ENCODE data around the gene FBXL14. TPM values are rescaled to one million over a fixed set of nuclear protein-coding genes. Genes with fewer than 3 reads are reported as not detected.

FBXL14 gene
- total RNA-seq, 3 donors from 2014 or later (not counting 1 experiment from before 2014, with no cell fraction given): 18.7 to 24.9 (median 22.8) TPM

GRCh38 chr12:1544996-1545700 is 49.2 kb downstream of the FBXL14 start:
- H3K4me1 ChIP-seq (ENCODE audit: control insufficient read depth, insufficient read depth, low read length): no peaks in the 10 kb centered on the region
- no peak for TF ChIP-seq CTCF (IDR thresholded peaks at IDR 0.05)
- no peaks in the 10 kb centered on the region for H3K36me3 ChIP-seq (ENCODE audit: control insufficient read depth, insufficient read depth, low read length)
- no peaks in the 10 kb centered on the region for H3K4me1 Mint-ChIP-seq
- peaks cover 11% of the 10 kb centered on the region for H3K27me3 ChIP-seq (ENCODE audit: control insufficient read depth, insufficient read depth, low read length)
- peak in 1 of 2 donors; percentile 13 for DNase-seq
- no peaks in the 10 kb centered on the region for H3K9me3 ChIP-seq (ENCODE audit: control insufficient read depth, insufficient read depth, low read length)
- H3K27ac ChIP-seq (ENCODE audit: low read length): no peak overlapping the region
- H3K9me3 Mint-ChIP-seq: no peaks in the 10 kb centered on the region
- no peak for ATAC-seq
- no peak overlapping the region for H3K4me3 Mint-ChIP-seq
- no peaks in the 10 kb centered on the region for H3K36me3 Mint-ChIP-seq
- no peak overlapping the region for H3K27ac Mint-ChIP-seq
- H3K27me3 Mint-ChIP-seq (ENCODE audit: low read depth in 2 of 2): peaks cover 38 to 44% of the 10 kb centered on the region in 2 donors
- intact Hi-C loops (cut with micrococcal nuclease): no loop called here
- WGBS (ENCODE audit: insufficient coverage): 42% methylated on average over 5 of the region's 7 CpGs
- no peak overlapping the region for H3K4me3 ChIP-seq (ENCODE audit: low read length)

- Histone ChIP-seq H3K4me3 (ENCODE audit: low read length) (no peak overlapping the region), H3K36me3 (ENCODE audit: control insufficient read depth, insufficient read depth, low read length) (no peaks in the 10 kb centered on the region), H3K4me1 (ENCODE audit: control insufficient read depth, insufficient read depth, low read length) (no peaks in the 10 kb centered on the region), H3K9me3 (ENCODE audit: control insufficient read depth, insufficient read depth, low read length) (no peaks in the 10 kb centered on the region), H3K27ac (ENCODE audit: low read length) (no peak overlapping the region), H3K27me3 (ENCODE audit: control insufficient read depth, insufficient read depth, low read length) (peaks cover 30% of the 10 kb centered on the region)
- no peak overlapping the region for H3K27ac Mint-ChIP-seq
- ATAC-seq: no peak
- no peaks in the 10 kb centered on the region for H3K36me3 Mint-ChIP-seq
- no peak for TF ChIP-seq CTCF (IDR thresholded peaks at IDR 0.05)
- intact Hi-C loops (cut with micrococcal nuclease): no loop called here
- 87% methylated on average over 6 of the region's 7 CpGs for WGBS (ENCODE audit: insufficient coverage)
- no peaks in the 10 kb centered on the region for H3K4me1 Mint-ChIP-seq
- H3K27me3 Mint-ChIP-seq (ENCODE audit: low read depth in 2 of 2): peaks cover 53 to 68% of the 10 kb centered on the region in 2 donors
- no peaks in the 10 kb centered on the region for H3K9me3 Mint-ChIP-seq
- DNase-seq: no peak
- H3K4me3 Mint-ChIP-seq: no peak overlapping the region
Observed at GRCh38 chr12:1542599-1542998, 51.8 kb downstream of the FBXL14 start.

- intact Hi-C loops (cut with micrococcal nuclease): no loop called here
- no peak overlapping the region for H3K4me3 ChIP-seq (ENCODE audit: low read length)
- no peaks in the 10 kb centered on the region for H3K9me3 ChIP-seq (ENCODE audit: control insufficient read depth, insufficient read depth, low read length)
- peaks cover 49% of the 10 kb centered on the region for H3K27me3 ChIP-seq (ENCODE audit: control insufficient read depth, insufficient read depth, low read length)
- H3K36me3 ChIP-seq (ENCODE audit: control insufficient read depth, insufficient read depth, low read length): no peaks in the 10 kb centered on the region
- H3K36me3 Mint-ChIP-seq: no peaks in the 10 kb centered on the region
- H3K4me1 Mint-ChIP-seq: peaks cover 0 to 2% of the 10 kb centered on the region in 2 donors
- DNase-seq: no peak
- H3K27ac Mint-ChIP-seq: no peak overlapping the region
- TF ChIP-seq CTCF (IDR thresholded peaks at IDR 0.05): no peak
- H3K27ac ChIP-seq (ENCODE audit: low read length): no peak overlapping the region
- ATAC-seq: no peak
- 87% methylated on average over 6 of the region's 6 CpGs for WGBS (ENCODE audit: insufficient coverage)
- no peak overlapping the region for H3K4me3 Mint-ChIP-seq
- peaks cover 60 to 80% of the 10 kb centered on the region in 2 donors for H3K27me3 Mint-ChIP-seq (ENCODE audit: low read depth in 2 of 2)
- no peaks in the 10 kb centered on the region for H3K9me3 Mint-ChIP-seq
- peaks cover under 1% of the 10 kb centered on the region for H3K4me1 ChIP-seq (ENCODE audit: control insufficient read depth, insufficient read depth, low read length)
Observed at GRCh38 chr12:1540690-1541089, 53.7 kb downstream of the FBXL14 start.

- intact Hi-C loops (cut with micrococcal nuclease): no loop called here
- Mint-ChIP-seq H3K4me1 (peaks cover 6 to 14% of the 10 kb centered on the region in 2 donors), H3K27ac (no peak overlapping the region), H3K4me3 (no peak overlapping the region), H3K27me3 (ENCODE audit: low read depth in 2 of 2) (peaks cover 66 to 77% of the 10 kb centered on the region in 2 donors), H3K9me3 (no peaks in the 10 kb centered on the region), H3K36me3 (no peaks in the 10 kb centered on the region)
- DNase-seq: no peak
- Histone ChIP-seq H3K4me3 (ENCODE audit: low read length) (no peak overlapping the region), H3K36me3 (ENCODE audit: control insufficient read depth, insufficient read depth, low read length) (no peaks in the 10 kb centered on the region), H3K27ac (ENCODE audit: low read length) (no peak overlapping the region), H3K9me3 (ENCODE audit: control insufficient read depth, insufficient read depth, low read length) (no peaks in the 10 kb centered on the region), H3K4me1 (ENCODE audit: control insufficient read depth, insufficient read depth, low read length) (peaks cover 16% of the 10 kb centered on the region), H3K27me3 (ENCODE audit: control insufficient read depth, insufficient read depth, low read length) (peaks cover 61% of the 10 kb centered on the region)
- ATAC-seq: no peak
- 93% methylated on average over 11 of the region's 11 CpGs for WGBS (ENCODE audit: insufficient coverage)
- no peak for TF ChIP-seq CTCF (IDR thresholded peaks at IDR 0.05)
Observed at GRCh38 chr12:1539135-1539534, 55.2 kb downstream of the FBXL14 start.
